Measurements from ENCODE around the gene SLC12A6. TPM values are rescaled to one million over a fixed set of nuclear protein-coding genes. Genes with fewer than 3 reads are reported as not detected.
A peak's percentile ranks its signal among the peaks of the same experiment; 100 is the strongest.

SLC12A6 gene
- total and polyA plus RNA-seq, 7 experiments from 2014 or later = 9.6 to 122 (median 104) TPM

DNA sequence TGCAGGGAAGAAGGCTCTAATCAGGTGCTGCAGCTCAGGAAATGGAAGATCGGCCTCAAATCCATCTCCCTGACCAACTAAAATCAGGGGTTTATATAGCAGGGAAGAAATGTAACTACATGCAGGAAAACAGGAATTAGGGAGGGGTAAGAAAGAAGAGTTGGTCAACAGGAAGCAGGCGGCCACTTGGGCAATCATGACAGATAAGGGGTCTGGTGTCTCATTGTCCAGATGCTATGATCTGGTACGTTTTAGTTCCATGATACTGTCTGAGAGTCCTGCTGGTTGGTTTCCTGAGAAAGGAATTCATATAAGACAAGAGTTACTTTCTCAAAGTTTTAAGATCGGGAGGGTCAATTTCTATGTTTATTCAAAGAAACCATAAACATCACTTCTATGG lies 151.9 kb downstream of the SLC12A6 start:
- CTCF ChIA-PET = no interaction called here
- no peaks in the 10 kb centered on the region for H3K4me1 ChIP-seq (ENCODE audit: control insufficient read depth in 2 of 2, insufficient read depth in 2 of 2, low read length in 2 of 2)
- peak overlapping the region in 2 of 9 donors; percentile 14 to 74 for H3K27ac Mint-ChIP-seq
- H3K36me3 ChIP-seq (ENCODE audit: control insufficient read depth in 2 of 3, insufficient read depth in 3 of 3, low read length in 3 of 3) = peaks cover 0 to 4% (median 0%) of the 10 kb centered on the region in 3 experiments
- no peak for ATAC-seq
- H3K27me3 Mint-ChIP-seq = no peaks in the 10 kb centered on the region
- H3K27ac ChIP-seq (ENCODE audit: low read depth, low read length) = no peak overlapping the region
- H3K4me1 Mint-ChIP-seq = peaks cover 6 to 43% (median 33%) of the 10 kb centered on the region in 7 donors
- peaks cover 3 to 23% (median 19%) of the 10 kb centered on the region in 5 donors for H3K36me3 Mint-ChIP-seq
- H3K4me3 Mint-ChIP-seq = no peak overlapping the region
- intact Hi-C loops (cut with micrococcal nuclease) = no loop called here
- POLR2A ChIA-PET = no interaction called here
- no peak for DNase-seq
- H3K4me3 ChIP-seq (ENCODE audit: low read length) = no peak overlapping the region
- H3K9me3 Mint-ChIP-seq = no peaks in the 10 kb centered on the region
- no peaks in the 10 kb centered on the region for H3K9me3 ChIP-seq (ENCODE audit: control insufficient read depth in 2 of 3, low read length in 3 of 3)
- no peaks in the 10 kb centered on the region for H3K27me3 ChIP-seq (ENCODE audit: control insufficient read depth in 2 of 2, insufficient read depth in 2 of 2, low read length in 2 of 2)

DNA sequence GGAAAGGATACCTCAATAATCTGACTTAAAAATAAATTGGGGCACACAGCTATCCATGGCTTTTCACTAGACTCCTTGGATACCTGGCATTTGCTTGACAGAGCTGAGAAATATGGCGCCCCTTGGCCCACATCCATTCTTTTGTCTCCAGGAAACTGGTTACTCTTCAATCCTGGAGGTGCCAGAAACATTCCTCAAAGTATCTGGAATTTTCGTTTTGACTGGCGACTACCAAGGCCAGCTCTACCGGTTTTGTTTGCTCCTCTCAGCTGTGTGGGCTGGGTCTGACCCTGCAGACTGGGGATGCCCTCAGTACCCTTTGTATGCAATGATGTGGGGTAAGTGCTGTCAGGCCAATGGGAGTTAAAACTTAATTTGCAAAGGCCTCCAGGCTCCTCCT lies 154.6 kb downstream of the SLC12A6 start:
- Histone ChIP-seq H3K27ac (ENCODE audit: low read depth, low read length) (no peak overlapping the region), H3K9me3 (ENCODE audit: control insufficient read depth in 2 of 3, low read length in 3 of 3) (no peaks in the 10 kb centered on the region), H3K36me3 (ENCODE audit: control insufficient read depth in 2 of 3, insufficient read depth in 3 of 3, low read length in 3 of 3) (peaks cover 0 to 4% (median 0%) of the 10 kb centered on the region in 3 experiments), H3K4me3 (ENCODE audit: low read length) (no peak overlapping the region), H3K27me3 (ENCODE audit: control insufficient read depth in 2 of 2, insufficient read depth in 2 of 2, low read length in 2 of 2) (no peaks in the 10 kb centered on the region), H3K4me1 (ENCODE audit: control insufficient read depth in 2 of 2, insufficient read depth in 2 of 2, low read length in 2 of 2) (no peaks in the 10 kb centered on the region)
- H3K9me3 Mint-ChIP-seq = peaks cover 0 to 2% (median 0%) of the 10 kb centered on the region in 11 donors
- peaks cover 7 to 38% (median 30%) of the 10 kb centered on the region in 5 donors for H3K36me3 Mint-ChIP-seq
- DNase-seq = no peak
- H3K4me1 Mint-ChIP-seq = peaks cover 2 to 38% (median 36%) of the 10 kb centered on the region in 7 donors
- CTCF ChIA-PET = interaction anchor here (0.5 kb wide), 1 partner anchor 91 kb away, joined by 5 read pairs; no protein-coding TSS in a partner anchor
- intact Hi-C loops (cut with micrococcal nuclease) = no loop called here
- H3K27ac Mint-ChIP-seq = no peak overlapping the region
- POLR2A ChIA-PET = no interaction called here
- H3K27me3 Mint-ChIP-seq = no peaks in the 10 kb centered on the region
- H3K4me3 Mint-ChIP-seq = no peak overlapping the region
- ATAC-seq = no peak

Small RNA genes lying within 50 kb of the gene (microRNA-seq; reads per million reads assigned to microRNA genes)
- not detected for gene MIR1233-1 (ENCODE audit: borderline microRNAs expressed)

Other genes with a start within 250 kb of the SLC12A6 start
- gene EMC7, start 235.9 kb downstream of the SLC12A6 start, total RNA-seq = 10 to 100 TPM; 30.1 to 65.1 (median 36.9) TPM
- gene EMC7, start 235.9 kb downstream of the SLC12A6 start, polyA plus RNA-seq = 100 to 1,000 TPM in 1 of 2 donors, 10 to 100 TPM in 1; 95.0 to 112 TPM
- gene PGBD4, start 235.7 kb downstream of the SLC12A6 start, total RNA-seq = 1 to 10 TPM; 3.2 to 6.5 (median 4.2) TPM
- 1 to 10 TPM; 1.5 to 2.0 TPM for gene PGBD4, start 235.7 kb downstream of the SLC12A6 start, polyA plus RNA-seq
- 10 to 100 TPM; 21.8 to 40.3 (median 33.0) TPM for gene KATNBL1, start 127.7 kb downstream of the SLC12A6 start, total RNA-seq
- 10 to 100 TPM; 32.9 to 41.1 TPM for gene KATNBL1, start 127.7 kb downstream of the SLC12A6 start, polyA plus RNA-seq
- 10 to 100 TPM; 62.4 to 83.8 (median 65.5) TPM for gene EMC4, start 112.8 kb downstream of the SLC12A6 start, total RNA-seq
- gene EMC4, start 112.8 kb downstream of the SLC12A6 start, polyA plus RNA-seq = 100 to 1,000 TPM; 166 to 212 TPM
- 100 to 1,000 TPM in 1 of 5 experiments, 10 to 100 TPM in 4; 31.9 to 176 (median 75.7) TPM for gene NOP10, start 5.4 kb upstream of the SLC12A6 start, total RNA-seq
- gene NOP10, start 5.4 kb upstream of the SLC12A6 start, polyA plus RNA-seq = 100 to 1,000 TPM; 335 to 371 TPM
- not detected for gene NUTM1, start 5.5 kb upstream of the SLC12A6 start, total RNA-seq
- gene NUTM1, start 5.5 kb upstream of the SLC12A6 start, polyA plus RNA-seq = not detected
- gene LPCAT4, start 29.4 kb upstream of the SLC12A6 start, total RNA-seq = 10 to 100 TPM; 40.0 to 95.5 (median 63.4) TPM
- gene LPCAT4, start 29.4 kb upstream of the SLC12A6 start, polyA plus RNA-seq = 10 to 100 TPM; 10.8 to 15.1 TPM
- 100 to 1,000 TPM; 147 to 361 (median 158) TPM for gene GOLGA8A, start 100.0 kb upstream of the SLC12A6 start, total RNA-seq
- 1 to 10 TPM; 3.0 to 4.3 TPM for gene GOLGA8A, start 100.0 kb upstream of the SLC12A6 start, polyA plus RNA-seq
- gene GOLGA8B, start 245.9 kb upstream of the SLC12A6 start, total RNA-seq = 100 to 1,000 TPM; 285 to 393 (median 315) TPM
- gene GOLGA8B, start 245.9 kb upstream of the SLC12A6 start, polyA plus RNA-seq = 1 to 10 TPM; 2.5 to 8.6 TPM

Measured in naive thymus-derived CD4-positive, alpha-beta T cell (primary cell).